Endodermal cell (in vitro differentiated cells): ENCODE measurements around the gene PRR29. TPM values are rescaled to one million over a fixed set of nuclear protein-coding genes. Genes with fewer than 3 reads are reported as not detected.

Experiments used
- DNase-seq: peaks from one replicate; pipeline ENCODE4 v3.0.0-alpha.2; 2017
- H3K27ac ChIP-seq: 2 replicates; pipeline ENCODE4 v1.5.1; 2013; ENCODE audit warnings: mild to moderate bottlenecking, low read depth, low read length, moderate library complexity
- H3K27me3 ChIP-seq: 2 replicates; pipeline ENCODE4 v1.6.1; 2013; ENCODE audit warnings: mild to moderate bottlenecking, low read length, moderate library complexity; ENCODE audit not compliant: insufficient read depth, control insufficient read depth, poor library complexity, severe bottlenecking
- H3K36me3 ChIP-seq: 2 replicates; pipeline ENCODE4 v1.7.0; 2013; ENCODE audit warnings: mild to moderate bottlenecking, low read length, moderate library complexity; ENCODE audit not compliant: control insufficient read depth, insufficient read depth
- H3K4me1 ChIP-seq: one replicate; pipeline ENCODE4 v1.7.0; 2013; ENCODE audit warnings: low read length; ENCODE audit not compliant: control insufficient read depth, insufficient read depth
- H3K4me3 ChIP-seq: 2 replicates; pipeline ENCODE4 v1.5.1; 2013; ENCODE audit warnings: mild to moderate bottlenecking, low read length, moderate library complexity
- H3K9ac ChIP-seq: 2 replicates; pipeline ENCODE4 v1.6.1; 2013; ENCODE audit warnings: mild to moderate bottlenecking, low read length, moderate library complexity; ENCODE audit not compliant: poor library complexity, severe bottlenecking; ENCODE audit errors: extremely low read depth
- H3K9me3 ChIP-seq: 2 replicates; pipeline ENCODE4 v1.6.1; 2013; ENCODE audit warnings: mild to moderate bottlenecking, low read length, moderate library complexity; ENCODE audit not compliant: control insufficient read depth
- H3K27ac Mint-ChIP-seq: 2 replicates; pipeline ENCODE4 v1.8.0; 2020; ENCODE audit warnings: mixed read lengths
- H3K27me3 Mint-ChIP-seq: 2 replicates; pipeline ENCODE4 v1.8.0; 2021; ENCODE audit warnings: mild to moderate bottlenecking, mixed read lengths; ENCODE audit not compliant: insufficient read depth
- H3K36me3 Mint-ChIP-seq: 2 replicates; pipeline ENCODE4 v1.8.0; 2020; ENCODE audit warnings: low read depth, mixed read lengths
- H3K4me1 Mint-ChIP-seq: 2 replicates; pipeline ENCODE4 v1.8.0; 2020; ENCODE audit warnings: mixed read lengths
- H3K4me3 Mint-ChIP-seq: 2 replicates; pipeline ENCODE4 v1.8.0; 2020; ENCODE audit warnings: mild to moderate bottlenecking, moderate library complexity, mixed read lengths
- H3K9me3 Mint-ChIP-seq: 2 replicates; pipeline ENCODE4 v1.8.0; 2020; ENCODE audit warnings: mild to moderate bottlenecking, mixed read lengths
- WGBS, 2 experiments: methylation state at CpG; one replicate each; pipeline versions ENCODE4 v1.1.5 to v1.1.7; 2013; ENCODE audit warnings: missing lambda C conversion rate in 2 of 2, mixed read lengths in 1 of 2; ENCODE audit not compliant: insufficient coverage in 1 of 2, insufficient read length in 1 of 2; 5-methylcytosine and 5-hydroxymethylcytosine counted together
- long read RNA-seq, 4 experiments: library from polyadenylated mRNA in 2 of 4; library from RNA in 1 of 4; library from capped mRNA in 1 of 4; stranded (forward) in 3 of 4; unstranded in 1 of 4; transcript quantifications; one replicate each; pipeline ENCODE4 v2.0.0, GENCODE V29; 2020 to 2021; ENCODE audit warnings: inconsistent platforms in 1 of 4
- polyA plus RNA-seq, 2 experiments: library from polyadenylated mRNA; stranded (reverse); fragments of 50-300 nt; gene quantifications; one replicate each; pipeline ENCODE4 v1.2.3, GENCODE V29; 2013
- total RNA-seq, 2 donors: library from RNA; stranded (reverse); fragmentation: NEBNext Ultra II Directional in 1 of 2; extraction: Animal tissue kit (Norgen Biotek cat#: 25700) in 1 of 2; gene quantifications; 2 replicates in 1 of 2; 3 replicates in 1 of 2; pipeline ENCODE4 v1.2.1, GENCODE V29; 2021
- TF ChIP-seq, protein P1 (sequence below): fragments of 200-600 bp; sonication (generic); conservative IDR thresholded peaks from 2 replicates; pipeline ENCODE4 v1.5.0; 2021; ENCODE audit warnings: antibody characterized with exemption, mild to moderate bottlenecking

PRR29 gene
- 1 to 10 TPM; 3.3 to 6.1 TPM for total RNA-seq
- 1.6 TPM for polyA plus RNA-seq (2013, experiment 1 of 2)
- 1.7 TPM for polyA plus RNA-seq (2013, experiment 2 of 2)
- long read RNA-seq, experiment 1, result 0 reads
- long read RNA-seq, experiment 2, partial matches to known transcripts, result 1 of 2 reads
- long read RNA-seq, experiment 2, other reads (novel, unspliced or antisense), result 1 of 2 reads
- long read RNA-seq, experiment 3, partial matches to known transcripts, result 0 of 2 reads
- long read RNA-seq, experiment 3, other reads (novel, unspliced or antisense), result 1 of 2 reads
- long read RNA-seq, experiment 4, partial matches to known transcripts, result 0 of 3 reads
- long read RNA-seq, experiment 4, other reads (novel, unspliced or antisense), result 1 of 3 reads

- no peaks in the 10 kb centered on the region for H3K4me1 ChIP-seq
- no peaks in the 10 kb centered on the region for H3K9me3 ChIP-seq
- peak within 1 kb of the TSS; percentile 90 for H3K4me3 ChIP-seq
- H3K9me3 Mint-ChIP-seq, result no peaks in the 10 kb centered on the region
- 0 to 1% methylated on average over 5 to 43 of the region's 43 CpGs for WGBS, 2 experiments
- H3K27ac ChIP-seq, result no peak within 1 kb of the TSS
- H3K36me3 Mint-ChIP-seq, result no peaks in the 10 kb centered on the region
- H3K4me3 Mint-ChIP-seq, result peak within 1 kb of the TSS; percentile 79
- H3K27me3 ChIP-seq, result peaks cover 37% of the 10 kb centered on the region
- peaks cover 3% of the 10 kb centered on the region for H3K4me1 Mint-ChIP-seq
- peak; percentile 97 for DNase-seq
- H3K27me3 Mint-ChIP-seq, result peaks cover 55% of the 10 kb centered on the region
- no peaks in the 10 kb centered on the region for H3K36me3 ChIP-seq
- TF ChIP-seq, protein P1, sequence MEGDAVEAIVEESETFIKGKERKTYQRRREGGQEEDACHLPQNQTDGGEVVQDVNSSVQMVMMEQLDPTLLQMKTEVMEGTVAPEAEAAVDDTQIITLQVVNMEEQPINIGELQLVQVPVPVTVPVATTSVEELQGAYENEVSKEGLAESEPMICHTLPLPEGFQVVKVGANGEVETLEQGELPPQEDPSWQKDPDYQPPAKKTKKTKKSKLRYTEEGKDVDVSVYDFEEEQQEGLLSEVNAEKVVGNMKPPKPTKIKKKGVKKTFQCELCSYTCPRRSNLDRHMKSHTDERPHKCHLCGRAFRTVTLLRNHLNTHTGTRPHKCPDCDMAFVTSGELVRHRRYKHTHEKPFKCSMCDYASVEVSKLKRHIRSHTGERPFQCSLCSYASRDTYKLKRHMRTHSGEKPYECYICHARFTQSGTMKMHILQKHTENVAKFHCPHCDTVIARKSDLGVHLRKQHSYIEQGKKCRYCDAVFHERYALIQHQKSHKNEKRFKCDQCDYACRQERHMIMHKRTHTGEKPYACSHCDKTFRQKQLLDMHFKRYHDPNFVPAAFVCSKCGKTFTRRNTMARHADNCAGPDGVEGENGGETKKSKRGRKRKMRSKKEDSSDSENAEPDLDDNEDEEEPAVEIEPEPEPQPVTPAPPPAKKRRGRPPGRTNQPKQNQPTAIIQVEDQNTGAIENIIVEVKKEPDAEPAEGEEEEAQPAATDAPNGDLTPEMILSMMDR, result no peak
- H3K9ac ChIP-seq, result peak within 1 kb of the TSS; percentile 38
- no peak within 1 kb of the TSS for H3K27ac Mint-ChIP-seq
Measured at GRCh38 chr17:63998050-63998720, at the start of gene PRR29. Gene PRR29, plus strand, starts transcription at chr17:63998351. Its CDS starts 14 bp downstream, at chr17:63998365.

DNA sequence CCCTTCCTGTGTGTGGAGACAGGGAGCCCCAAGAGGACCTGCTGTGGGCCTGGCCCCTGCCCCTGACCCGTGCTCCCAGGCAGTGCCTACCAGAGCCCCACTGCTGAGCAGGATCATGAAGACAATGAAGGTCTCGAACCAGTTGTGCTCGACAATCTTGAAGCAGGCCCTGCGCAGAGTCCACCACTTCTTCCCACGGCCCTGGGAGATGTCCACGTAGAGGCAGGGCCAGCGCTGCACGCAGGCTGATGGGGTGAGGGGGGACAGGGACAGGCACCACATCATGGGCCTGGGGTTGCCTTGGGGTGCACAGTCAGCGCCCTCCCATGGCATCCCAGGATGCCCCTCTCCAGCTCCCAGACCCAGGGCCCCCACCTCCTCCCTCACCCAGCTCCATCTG, 49.6 kb upstream of the PRR29 start:
- no peaks in the 10 kb centered on the region for H3K36me3 ChIP-seq
- no peak overlapping the region for H3K9ac ChIP-seq
- H3K4me1 ChIP-seq, result no peaks in the 10 kb centered on the region
- TF ChIP-seq, protein P1, result no peak
- no peak overlapping the region for H3K4me3 Mint-ChIP-seq
- no peak overlapping the region for H3K4me3 ChIP-seq
- H3K9me3 ChIP-seq, result no peaks in the 10 kb centered on the region
- H3K9me3 Mint-ChIP-seq, result no peaks in the 10 kb centered on the region
- no peaks in the 10 kb centered on the region for H3K36me3 Mint-ChIP-seq
- no peak for DNase-seq
- no peaks in the 10 kb centered on the region for H3K4me1 Mint-ChIP-seq
- H3K27ac ChIP-seq, result no peak overlapping the region
- H3K27me3 Mint-ChIP-seq, result peaks cover 2% of the 10 kb centered on the region
- H3K27ac Mint-ChIP-seq, result no peak overlapping the region
- 86 to 94% methylated on average over 4 to 9 of the region's 9 CpGs for WGBS, 2 experiments
- H3K27me3 ChIP-seq, result no peaks in the 10 kb centered on the region

DNA sequence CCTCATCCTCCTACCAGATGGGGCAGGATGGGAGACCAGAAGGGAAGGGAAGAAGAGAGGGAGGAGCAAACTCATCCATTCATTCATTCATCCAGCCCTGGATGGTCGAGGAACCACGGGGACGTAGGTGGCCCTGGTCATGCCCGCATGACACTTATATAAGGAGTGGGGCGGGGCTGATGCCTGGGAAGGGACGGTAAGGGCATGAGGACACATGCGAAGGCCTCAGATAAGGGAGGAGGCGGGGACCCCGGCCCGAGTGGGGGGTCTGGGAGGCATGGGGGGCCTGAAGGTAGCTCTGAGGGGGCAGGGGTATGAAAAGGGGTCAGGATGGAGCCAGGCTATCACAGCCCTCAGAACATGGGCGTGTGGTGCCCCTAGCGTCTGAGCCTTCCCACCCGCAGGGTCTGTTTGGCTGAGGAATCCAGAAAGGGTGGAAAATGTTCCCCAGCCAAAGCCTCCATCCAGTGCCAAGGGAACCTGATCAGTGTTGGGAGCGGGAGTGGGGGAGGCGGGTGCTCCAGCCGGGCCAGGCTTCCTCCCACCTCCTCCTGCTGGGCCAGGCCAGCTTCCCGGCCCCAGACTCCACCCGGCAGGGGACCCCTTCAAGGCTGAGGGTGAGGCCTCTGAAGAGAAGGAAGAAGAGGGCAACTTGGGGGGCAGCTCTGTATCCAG, 48.4 kb upstream of the PRR29 start:
- H3K9ac ChIP-seq, result no peak overlapping the region
- no peak overlapping the region for H3K27ac ChIP-seq
- no peaks in the 10 kb centered on the region for H3K27me3 ChIP-seq
- no peak overlapping the region for H3K27ac Mint-ChIP-seq
- no peaks in the 10 kb centered on the region for H3K9me3 ChIP-seq
- DNase-seq, result no peak
- H3K4me1 Mint-ChIP-seq, result peaks cover 3% of the 10 kb centered on the region
- no peak overlapping the region for H3K4me3 Mint-ChIP-seq
- H3K36me3 Mint-ChIP-seq, result no peaks in the 10 kb centered on the region
- TF ChIP-seq, protein P1, result no peak
- H3K36me3 ChIP-seq, result no peaks in the 10 kb centered on the region
- peaks cover 2% of the 10 kb centered on the region for H3K27me3 Mint-ChIP-seq
- no peak overlapping the region for H3K4me3 ChIP-seq
- no peaks in the 10 kb centered on the region for H3K4me1 ChIP-seq
- H3K9me3 Mint-ChIP-seq, result no peaks in the 10 kb centered on the region
- WGBS, 2 experiments, result 86% methylated on average over 7 to 18 of the region's 18 CpGs
